ENCODE measurements around the gene SLBP.

Gene SLBP

DNA sequence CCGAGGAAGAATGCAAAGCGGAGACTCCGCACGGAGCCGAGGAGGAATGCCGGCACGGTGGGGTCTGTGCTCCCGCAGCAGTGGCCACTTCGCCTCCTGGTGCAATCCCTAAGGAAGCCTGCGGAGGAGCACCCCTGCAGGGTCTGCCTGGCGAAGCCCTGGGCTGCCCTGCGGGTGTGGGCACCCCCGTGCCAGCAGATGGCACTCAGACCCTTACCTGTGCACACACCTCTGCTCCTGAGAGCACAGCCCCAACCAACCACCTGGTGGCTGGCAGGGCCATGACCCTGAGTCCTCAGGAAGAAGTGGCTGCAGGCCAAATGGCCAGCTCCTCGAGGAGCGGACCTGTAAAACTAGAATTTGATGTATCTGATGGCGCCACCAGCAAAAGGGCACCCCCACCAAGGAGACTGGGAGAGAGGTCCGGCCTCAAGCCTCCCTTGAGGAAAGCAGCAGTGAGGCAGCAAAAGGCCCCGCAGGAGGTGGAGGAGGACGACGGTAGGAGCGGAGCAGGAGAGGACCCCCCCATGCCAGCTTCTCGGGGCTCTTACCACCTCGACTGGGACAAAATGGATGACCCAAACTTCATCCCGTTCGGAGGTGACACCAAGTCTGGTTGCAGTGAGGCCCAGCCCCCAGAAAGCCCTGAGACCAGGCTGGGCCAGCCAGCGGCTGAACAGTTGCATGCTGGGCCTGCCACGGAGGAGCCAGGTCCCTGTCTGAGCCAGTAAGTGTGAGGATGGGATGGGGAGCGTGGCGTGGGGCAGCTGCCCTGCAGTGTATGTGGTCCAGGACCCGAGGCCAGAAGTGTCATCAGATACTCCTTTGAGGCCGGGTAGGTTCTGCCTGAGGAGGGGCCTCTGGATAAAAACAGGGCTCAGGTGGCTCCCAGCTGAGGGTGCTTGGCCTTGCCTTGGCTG lies 16.2 kb upstream of the SLBP start:
- FAIRE-seq: no peak

GRCh38 chr4:1727117-1728031 lies 15.3 kb upstream of the SLBP start:
- no peak for DNase-seq (ENCODE audit: extremely low spot score, insufficient read length, low read depth)
- no peak for FAIRE-seq

More for the DNA sequence above, 16.2 kb upstream of the SLBP start:
- no peak for DNase-seq (ENCODE audit: extremely low spot score, insufficient read length, low read depth)

DNA sequence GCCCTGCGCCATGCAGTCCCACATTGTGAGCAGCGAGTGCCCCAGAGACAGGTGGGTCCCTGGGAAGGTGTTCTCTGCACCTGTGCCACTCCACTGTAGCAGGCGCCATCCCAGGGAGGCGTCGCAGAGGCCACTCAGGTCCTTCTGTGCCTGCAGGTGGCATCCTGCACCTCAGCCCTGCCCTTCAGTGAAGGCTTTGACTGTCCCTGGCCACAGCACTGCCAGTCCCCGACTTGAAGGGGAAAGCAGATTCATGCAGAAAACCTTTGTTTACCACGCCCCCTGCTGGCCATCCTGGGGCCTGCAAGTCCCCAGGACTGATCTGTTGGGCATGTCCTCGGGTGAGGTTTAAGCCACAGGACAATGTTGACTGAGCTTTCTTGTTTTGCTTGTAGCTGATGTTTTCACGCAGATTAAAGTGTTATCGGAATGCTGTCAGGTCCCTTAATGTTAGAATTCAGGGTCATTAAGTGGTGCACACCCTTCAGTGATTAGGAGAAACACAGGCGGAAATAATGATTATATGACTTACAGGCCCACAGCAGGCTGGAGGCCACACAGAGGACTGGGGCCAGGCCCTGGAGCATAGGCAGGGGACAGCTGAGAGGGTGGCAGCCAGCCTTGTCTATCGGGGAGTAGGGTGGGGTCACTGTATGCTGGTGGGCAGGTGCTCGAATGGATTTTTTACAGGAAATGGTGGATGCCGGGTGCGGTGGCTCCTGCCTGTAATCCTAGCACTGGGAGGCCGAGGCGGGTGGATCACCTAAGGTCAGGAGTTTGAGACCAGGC lies 14.2 kb upstream of the SLBP start:
- DNase-seq (ENCODE audit: extremely low spot score, insufficient read length, low read depth): no peak
- peak; percentile 94 for FAIRE-seq

- DNase-seq (ENCODE audit: extremely low spot score, insufficient read length, low read depth) (no peak), FAIRE-seq (no peak)
Observed at GRCh38 chr4:1725521-1725920, 13.4 kb upstream of the SLBP start.

- FAIRE-seq (peak; percentile 86), DNase-seq (ENCODE audit: extremely low spot score, insufficient read length, low read depth) (no peak)
Observed at GRCh38 chr4:1723131-1723801, 11.1 kb upstream of the SLBP start.

DNA sequence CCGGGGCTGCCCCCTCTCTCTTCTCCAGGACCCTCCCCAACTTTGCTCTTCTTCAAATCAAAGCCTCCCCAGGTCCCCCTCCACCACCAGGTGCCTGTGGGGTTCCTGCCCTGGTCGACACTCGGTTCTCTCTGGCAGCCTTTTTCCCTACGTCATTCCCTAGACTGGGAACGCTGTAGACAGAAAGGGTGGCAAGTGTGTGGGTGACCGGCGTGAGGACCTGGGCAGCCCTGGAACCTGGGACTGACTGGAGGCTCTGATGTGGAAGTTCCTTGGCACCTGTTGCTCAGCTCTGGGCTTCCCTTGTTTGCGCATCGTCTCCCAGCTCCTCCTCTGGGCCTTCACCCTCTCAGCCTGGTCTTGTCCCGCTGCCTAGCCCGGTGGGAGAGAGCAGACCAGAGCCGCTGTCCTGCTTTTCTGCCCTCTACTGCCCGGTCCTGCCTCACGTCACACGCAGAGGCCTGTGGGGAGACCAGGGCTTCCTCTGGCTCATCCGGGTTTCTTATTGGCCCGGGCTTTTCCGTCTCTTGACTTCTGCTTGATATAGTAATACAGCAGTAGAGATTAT lies 10.5 kb upstream of the SLBP start:
- FAIRE-seq (no peak), DNase-seq (ENCODE audit: extremely low spot score, insufficient read length, low read depth) (no peak)

- FAIRE-seq: no peak
- no peak for DNase-seq (ENCODE audit: extremely low spot score, insufficient read length, low read depth)
Observed at GRCh38 chr4:1721666-1722550, 9.8 kb upstream of the SLBP start.

DNA sequence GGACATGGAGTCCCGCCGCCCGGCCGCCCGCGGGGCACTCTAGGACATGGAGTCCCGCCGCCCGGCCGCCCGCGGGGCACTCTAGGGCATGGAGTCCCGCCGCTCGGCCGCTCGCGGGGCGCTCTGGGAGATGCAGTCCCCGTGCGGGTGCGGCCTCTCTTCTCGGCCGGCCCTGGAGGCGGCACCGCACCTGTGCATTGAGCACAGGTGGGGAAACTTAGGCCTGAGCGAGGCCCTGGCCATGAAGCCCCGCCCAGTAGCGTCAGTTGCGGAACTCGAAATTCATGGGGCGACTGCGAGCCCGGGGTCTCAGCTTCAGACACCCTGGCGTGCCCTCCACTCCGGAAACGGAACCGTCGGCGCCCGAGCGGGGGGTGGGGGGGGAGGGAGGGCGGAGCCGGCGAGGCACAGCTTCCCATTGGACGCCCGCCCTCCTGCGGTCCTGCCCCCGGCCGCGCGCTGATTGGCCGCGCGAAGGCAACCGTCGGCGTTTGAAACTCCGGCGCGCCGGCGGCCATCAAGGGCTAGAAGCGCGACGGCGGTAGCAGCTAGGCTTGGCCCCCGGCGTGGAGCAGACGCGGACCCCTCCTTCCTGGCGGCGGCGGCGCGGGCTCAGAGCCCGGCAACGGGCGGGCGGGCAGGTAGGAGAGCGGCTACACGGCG lies 9.0 kb upstream of the SLBP start, which contains the start of the genes TACC3 and TMEM129:
Gene TACC3 (plus strand): TSS at position 519 of the 663 bp plus-strand sequence. CDS start 1,901 bp downstream, outside the sequence.
Gene TMEM129 (minus strand): TSS at position 321 of the 663 bp plus-strand sequence. CDS start 486 bp downstream, outside the sequence.
- DNase-seq (ENCODE audit: extremely low spot score, insufficient read length, low read depth) (peak; percentile 94), FAIRE-seq (peak; percentile 96)

GRCh38 chr4:1720163-1720983 lies 8.3 kb upstream of the SLBP start:
- FAIRE-seq (no peak), DNase-seq (ENCODE audit: extremely low spot score, insufficient read length, low read depth) (no peak)

DNA sequence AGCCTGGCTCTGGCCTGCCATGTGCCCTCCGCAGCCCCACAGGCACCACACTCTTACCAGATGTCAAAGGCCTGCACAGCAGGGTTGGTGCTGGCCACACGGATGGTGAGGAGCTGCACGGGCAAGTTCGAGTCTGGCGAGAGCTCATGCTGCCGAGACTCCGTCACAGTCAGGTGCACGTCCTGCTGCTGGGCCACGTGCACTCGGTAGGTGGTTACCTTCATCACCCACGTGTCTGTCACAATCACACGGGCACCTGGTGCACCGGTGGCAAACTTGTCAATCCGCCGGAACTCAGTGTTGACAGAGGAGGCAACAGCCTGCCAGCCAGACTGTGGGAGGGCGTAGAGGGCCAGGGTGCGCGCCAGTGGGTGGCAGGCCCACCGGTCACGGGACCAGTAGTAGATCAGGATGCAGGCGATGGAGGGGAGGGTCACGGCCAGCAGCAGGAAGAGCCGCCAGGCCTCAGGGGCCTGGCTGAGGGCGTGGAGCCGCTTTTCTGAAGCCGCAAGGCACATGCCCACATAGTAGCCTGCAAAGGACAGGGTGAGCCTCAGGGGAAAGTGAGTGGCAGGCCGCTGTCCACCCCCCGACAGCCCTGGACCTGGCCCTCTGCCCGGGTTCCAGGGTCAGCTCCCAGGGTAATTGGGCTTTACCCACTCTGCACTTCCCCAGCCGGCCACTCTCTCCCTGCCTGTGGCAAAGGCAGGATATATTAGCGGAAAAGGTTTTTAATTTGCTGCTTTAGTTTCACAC lies 6.2 kb upstream of the SLBP start:
- FAIRE-seq (no peak), DNase-seq (ENCODE audit: extremely low spot score, insufficient read length, low read depth) (no peak)

GRCh38 chr4:1717129-1718094 lies 5.3 kb upstream of the SLBP start:
- FAIRE-seq: no peak
- no peak for DNase-seq (ENCODE audit: extremely low spot score, insufficient read length, low read depth)

DNA sequence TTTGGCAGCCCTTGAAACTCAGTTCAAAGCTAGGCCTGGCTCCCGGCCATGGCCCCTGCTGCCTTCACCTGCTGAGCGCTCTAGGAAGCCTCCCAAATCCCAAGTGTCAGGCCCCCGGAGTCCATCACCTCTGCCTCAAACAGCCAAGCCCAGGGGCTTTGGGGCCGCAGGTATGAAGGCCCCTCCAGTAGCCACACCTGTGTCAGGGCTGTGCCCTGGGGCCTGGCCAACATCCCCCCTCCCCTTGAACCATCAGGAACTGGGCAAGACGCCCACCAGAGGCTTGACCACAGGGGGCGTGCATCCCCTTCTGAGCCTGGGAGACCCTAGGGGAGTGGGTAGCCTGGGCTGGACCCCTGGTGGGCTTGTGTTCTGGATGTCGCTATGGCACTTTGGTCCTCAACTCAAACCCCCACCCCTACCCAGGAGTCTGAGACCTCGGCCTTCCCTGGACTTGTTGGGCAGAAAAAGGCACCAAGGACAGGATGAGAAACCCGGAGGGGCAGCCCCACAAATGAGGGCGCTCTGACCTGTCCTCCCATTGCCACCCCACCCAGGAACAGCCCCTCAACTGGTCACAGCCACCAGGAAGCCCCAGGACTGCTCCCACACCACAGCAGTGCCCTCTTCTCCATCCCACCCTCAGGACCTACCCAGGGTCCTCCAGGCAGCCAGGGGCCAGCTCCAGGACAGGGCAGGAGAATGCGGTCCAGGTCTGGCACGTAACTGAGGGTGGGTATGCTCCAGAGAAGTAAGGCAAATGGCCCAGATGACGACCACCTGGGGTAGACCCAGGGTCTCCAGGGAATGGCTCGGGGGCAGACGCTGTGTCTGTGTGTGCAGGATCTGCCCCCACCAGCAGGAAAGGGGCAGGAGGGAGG lies 4.2 kb upstream of the SLBP start:
- no peak for FAIRE-seq
- DNase-seq (ENCODE audit: extremely low spot score, insufficient read length, low read depth): no peak

GRCh38 chr4:1715002-1715758 lies 3.1 kb upstream of the SLBP start:
- DNase-seq (ENCODE audit: extremely low spot score, insufficient read length, low read depth) (no peak), FAIRE-seq (peak; percentile 66)
